Measurements from ENCODE around the gene SYCN.

GRCh38 chr19:39154100-39154628 lies 49.9 kb downstream of the SYCN start:
- TF ChIP-seq, protein P1, sequence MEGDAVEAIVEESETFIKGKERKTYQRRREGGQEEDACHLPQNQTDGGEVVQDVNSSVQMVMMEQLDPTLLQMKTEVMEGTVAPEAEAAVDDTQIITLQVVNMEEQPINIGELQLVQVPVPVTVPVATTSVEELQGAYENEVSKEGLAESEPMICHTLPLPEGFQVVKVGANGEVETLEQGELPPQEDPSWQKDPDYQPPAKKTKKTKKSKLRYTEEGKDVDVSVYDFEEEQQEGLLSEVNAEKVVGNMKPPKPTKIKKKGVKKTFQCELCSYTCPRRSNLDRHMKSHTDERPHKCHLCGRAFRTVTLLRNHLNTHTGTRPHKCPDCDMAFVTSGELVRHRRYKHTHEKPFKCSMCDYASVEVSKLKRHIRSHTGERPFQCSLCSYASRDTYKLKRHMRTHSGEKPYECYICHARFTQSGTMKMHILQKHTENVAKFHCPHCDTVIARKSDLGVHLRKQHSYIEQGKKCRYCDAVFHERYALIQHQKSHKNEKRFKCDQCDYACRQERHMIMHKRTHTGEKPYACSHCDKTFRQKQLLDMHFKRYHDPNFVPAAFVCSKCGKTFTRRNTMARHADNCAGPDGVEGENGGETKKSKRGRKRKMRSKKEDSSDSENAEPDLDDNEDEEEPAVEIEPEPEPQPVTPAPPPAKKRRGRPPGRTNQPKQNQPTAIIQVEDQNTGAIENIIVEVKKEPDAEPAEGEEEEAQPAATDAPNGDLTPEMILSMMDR (IDR thresholded peaks at IDR 0.05) = no peak
- TF ChIP-seq POLR2A (IDR thresholded peaks at IDR 0.05) = no peak

All from lower leg skin (tissue), 3 donors.